Upper lobe of left lung (tissue), 6 donors: Measurements from ENCODE around the gene MXRA5. TPM values are rescaled to one million over a fixed set of nuclear protein-coding genes. Genes with fewer than 3 reads are reported as not detected.

Experiments used
- ATAC-seq, 2 donors: fragments of 200-7000 bp; cut with Tn5 transposase; one replicate each; pipeline ENCODE4 v1.9.1; 2022; ENCODE audit warnings: mild to moderate bottlenecking in 2 of 2, moderate library complexity in 2 of 2; ENCODE audit not compliant: low FRiP score in 2 of 2
- DNase-seq, 2 donors: peaks; one replicate each; pipeline ENCODE4 v3.0.0-alpha.2; 2019 to 2020
- H3K27ac ChIP-seq, 4 donors: fragments of 200-600 bp; sonication (generic); one replicate each; pipeline ENCODE4 v1.5.1; 2016 to 2019
- H3K27me3 ChIP-seq, 4 donors: fragments of 200-600 bp; sonication (generic); one replicate each; pipeline ENCODE4 v1.5.1; 2017 to 2019
- H3K36me3 ChIP-seq, 4 donors: fragments of 200-600 bp; sonication (generic); one replicate each; pipeline ENCODE4 v1.5.1; 2016 to 2019
- H3K4me1 ChIP-seq, 4 donors: fragments of 200-600 bp; sonication (generic); one replicate each; pipeline ENCODE4 v1.5.1; 2018 to 2019
- H3K4me3 ChIP-seq, 4 donors: fragments of 200-600 bp; sonication (generic); one replicate each; pipeline ENCODE4 v1.5.1; 2017 to 2019; ENCODE audit warnings: mild to moderate bottlenecking in 2 of 4, moderate library complexity in 1 of 4
- H3K9me3 ChIP-seq, 4 donors: fragments of 200-600 bp; sonication (generic); one replicate each; pipeline ENCODE4 v1.5.1; 2018 to 2019
- CTCF ChIP-seq, 6 experiments: fragments of 450-650 bp in 4 of 6; fragments of 200-600 bp in 2 of 6; sonication (generic) in 2 of 6; IDR thresholded peaks; one replicate each; pipeline ENCODE4 v1.5.1; 2016 to 2019; ENCODE audit warnings: antibody characterized with exemption in 6 of 6
- EP300 ChIP-seq, 4 donors: sonication (generic); formaldehyde crosslinking; IDR thresholded peaks; one replicate each; pipeline ENCODE4 v1.5.1; 2017; ENCODE audit warnings: antibody characterized with exemption in 4 of 4, control low read depth in 2 of 4
- POLR2A ChIP-seq, 4 donors: fragments of 450-650 bp; IDR thresholded peaks; one replicate each; pipeline ENCODE4 v1.5.1; 2016 to 2017; ENCODE audit warnings: antibody characterized with exemption in 4 of 4, mild to moderate bottlenecking in 2 of 4
- POLR2AphosphoS5 ChIP-seq, 2 donors: sonication (generic); formaldehyde crosslinking; IDR thresholded peaks; one replicate each; pipeline ENCODE4 v1.5.1; 2017; ENCODE audit warnings: antibody characterized with exemption in 2 of 2
- WGBS, 2 donors: methylation state at CpG; one replicate each; pipeline ENCODE4 v1.1.5; 2017 to 2018; 5-methylcytosine and 5-hydroxymethylcytosine counted together
- total RNA-seq, 6 donors: library from RNA; depleted of rRNA in 4 of 6; stranded (reverse); fragments of >200 nt in 4 of 6; gene quantifications; one replicate each; pipeline versions ENCODE4 v1.1.0 to v1.2.1, GENCODE V29; 2016 to 2021
- donor health status: DM: no; HTN: no; CAD: no; lungs with moderate emphysema.
- donor health status: DM: no; HTN: yes; CAD: no; lungs with severe emphysema.

MXRA5 gene
- total RNA-seq, 6 donors from 2014 or later, result 1.0 to 10.2 (median 2.0) TPM

DNA sequence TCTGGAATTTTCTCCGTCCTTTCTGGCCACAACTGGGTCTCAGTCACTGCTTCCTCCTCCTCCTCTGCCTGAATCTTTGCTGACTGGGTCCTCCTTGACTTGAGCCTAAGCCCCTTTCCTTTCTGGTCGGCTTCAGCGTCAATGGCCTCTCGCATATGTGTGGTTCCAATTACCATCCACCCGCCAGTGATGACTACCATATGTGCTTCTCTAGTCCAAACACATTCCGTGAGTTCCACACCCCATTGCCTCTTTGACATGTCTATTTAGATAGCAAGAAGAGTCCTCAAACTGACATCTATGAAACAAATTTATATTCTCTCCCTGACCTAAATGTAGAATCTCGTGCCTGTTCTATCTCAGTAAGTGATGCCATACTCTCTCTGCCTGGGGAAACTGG, 19.8 kb downstream of the MXRA5 start:
- Histone ChIP-seq H3K4me1 (no peaks in the 10 kb centered on the region), H3K27me3 (no peaks in the 10 kb centered on the region), H3K4me3 (no peak overlapping the region), H3K27ac (no peak overlapping the region), H3K9me3 (no peaks in the 10 kb centered on the region), H3K36me3 (no peaks in the 10 kb centered on the region)
- DNase-seq, result no peak
- TF ChIP-seq EP300 (IDR thresholded peaks at IDR 0.05) (no peak), POLR2AphosphoS5 (IDR thresholded peaks at IDR 0.05) (no peak), CTCF (IDR thresholded peaks at IDR 0.05) (no peak), POLR2A (IDR thresholded peaks at IDR 0.05) (no peak)
- peak in 1 of 2 donors; percentile 29 for ATAC-seq
- WGBS, 2 donors, result 48 to 74% methylated on average over 7 of the region's 7 CpGs

DNA sequence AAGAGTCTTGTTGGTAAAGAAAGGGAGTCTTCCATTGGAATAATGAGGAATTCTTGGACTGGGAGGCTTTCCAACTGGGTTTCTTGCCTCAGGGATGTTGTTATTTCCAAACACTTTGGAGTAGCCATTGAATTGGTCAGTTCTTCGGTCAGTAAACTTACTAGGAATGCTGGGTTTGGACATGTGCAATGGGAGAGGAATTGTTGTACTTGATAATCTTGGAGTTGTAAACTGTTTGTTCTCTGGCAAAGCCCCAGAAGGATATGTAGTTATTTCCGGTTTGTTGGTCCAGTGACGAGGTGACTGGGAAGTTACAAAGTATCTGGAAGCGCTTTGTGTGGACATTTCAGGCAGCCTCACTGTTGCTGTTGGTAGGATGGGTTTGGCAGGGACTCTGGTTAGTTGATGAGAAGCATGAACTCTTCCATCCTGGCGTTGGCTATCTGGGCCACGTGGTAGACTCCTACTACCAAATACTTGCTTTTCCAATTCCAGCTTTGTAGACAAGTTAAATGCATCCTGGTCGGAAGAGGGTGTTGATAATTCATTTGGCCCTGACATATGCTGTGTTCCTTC, 25.9 kb downstream of the MXRA5 start:
- H3K27me3 ChIP-seq, result no peaks in the 10 kb centered on the region
- no peak overlapping the region for H3K4me3 ChIP-seq
- no peak overlapping the region for H3K27ac ChIP-seq
- 32 to 55% methylated on average over 5 to 7 of the region's 7 CpGs for WGBS, 2 donors
- H3K9me3 ChIP-seq, result peaks cover 0 to 5% (median 0%) of the 10 kb centered on the region in 4 donors
- ATAC-seq (no peak), DNase-seq (no peak)
- H3K4me1 ChIP-seq, result no peaks in the 10 kb centered on the region
- H3K36me3 ChIP-seq, result no peaks in the 10 kb centered on the region
- TF ChIP-seq CTCF (IDR thresholded peaks at IDR 0.05) (no peak), POLR2AphosphoS5 (IDR thresholded peaks at IDR 0.05) (peak in 1 of 2 donors; percentile 9)

GRCh38 chrX:3317191-3317718, 29.2 kb downstream of the MXRA5 start:
- Histone ChIP-seq H3K4me1 (no peaks in the 10 kb centered on the region), H3K36me3 (no peaks in the 10 kb centered on the region), H3K27me3 (no peaks in the 10 kb centered on the region), H3K9me3 (peaks cover 0 to 5% (median 0%) of the 10 kb centered on the region in 4 donors), H3K27ac (no peak overlapping the region), H3K4me3 (no peak overlapping the region)
- peak in 1 of 2 donors; percentile 46 for DNase-seq
- 78% methylated on average over 47 of the region's 47 CpGs; no CpG with 5 or more reads in 1 of the 2 donors for WGBS, 2 donors
- peak in 1 of 2 donors; percentile 24 for ATAC-seq
- TF ChIP-seq POLR2AphosphoS5 (IDR thresholded peaks at IDR 0.05) (no peak), EP300 (IDR thresholded peaks at IDR 0.05) (no peak), POLR2A (IDR thresholded peaks at IDR 0.05) (no peak), CTCF (IDR thresholded peaks at IDR 0.05) (no peak)

DNA sequence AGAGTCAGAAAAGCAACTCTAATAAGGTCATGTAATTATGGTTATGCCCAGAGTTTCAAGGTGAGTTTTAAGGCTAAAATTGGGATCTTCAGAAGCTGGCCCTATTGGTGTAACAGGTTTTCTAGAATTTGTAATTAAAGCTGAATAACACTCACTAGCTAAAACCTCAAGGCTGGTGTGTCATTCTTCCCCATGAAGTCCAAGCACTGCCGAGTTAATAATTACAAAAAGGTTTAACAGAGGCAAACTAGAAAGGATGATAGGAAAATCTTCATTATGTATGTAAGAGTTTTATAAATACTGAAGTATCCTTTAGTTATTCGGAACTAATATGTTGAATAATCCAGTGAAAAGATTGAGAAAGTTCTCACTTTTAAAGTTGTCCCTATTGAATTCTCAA, 34.3 kb downstream of the MXRA5 start:
- Histone ChIP-seq H3K4me3 (no peak overlapping the region), H3K4me1 (no peaks in the 10 kb centered on the region), H3K27me3 (no peaks in the 10 kb centered on the region), H3K9me3 (peaks cover 0 to 2% (median 0%) of the 10 kb centered on the region in 4 donors), H3K36me3 (no peaks in the 10 kb centered on the region), H3K27ac (no peak overlapping the region)
- DNase-seq, result no peak
- whole genome bisulfite sequencing, 2 donors, result 81 to 83% methylated on average over 2 of the region's 2 CpGs
- no peak for ATAC-seq
- TF ChIP-seq EP300 (IDR thresholded peaks at IDR 0.05), result no peak
- TF ChIP-seq POLR2A (IDR thresholded peaks at IDR 0.05), result no peak
- TF ChIP-seq CTCF (IDR thresholded peaks at IDR 0.05), result no peak
- TF ChIP-seq POLR2AphosphoS5 (IDR thresholded peaks at IDR 0.05), result no peak

GRCh38 chrX:3307881-3308280, 38.6 kb downstream of the MXRA5 start:
- Histone ChIP-seq H3K27me3 (no peaks in the 10 kb centered on the region), H3K4me3 (no peak overlapping the region), H3K4me1 (no peaks in the 10 kb centered on the region), H3K27ac (no peak overlapping the region), H3K36me3 (no peaks in the 10 kb centered on the region), H3K9me3 (no peaks in the 10 kb centered on the region)
- DNase-seq (no peak), ATAC-seq (no peak)
- TF ChIP-seq POLR2AphosphoS5 (IDR thresholded peaks at IDR 0.05) (no peak), EP300 (IDR thresholded peaks at IDR 0.05) (no peak), CTCF (IDR thresholded peaks at IDR 0.05) (no peak), POLR2A (IDR thresholded peaks at IDR 0.05) (no peak)
- 20 to 45% methylated on average over 1 of the region's 1 CpG for WGBS, 2 donors
